ENCODE results near the gene TRIM41. TPM values are rescaled to one million over a fixed set of nuclear protein-coding genes. Genes with fewer than 3 reads are reported as not detected.

Gene TRIM41
- total and polyA plus RNA-seq, 2 of the 13 experiments (the other 11 are each of a cell fraction or from before 2014, with no cell fraction given) = 10.2 to 16.7 TPM

- TF ChIP-seq RORA (CRISPR knock-in tag; IDR thresholded peaks at IDR 0.05) (no peak), ZNF574 (CRISPR knock-in tag; IDR thresholded peaks at IDR 0.05) (peak; percentile 32; the same call in 1 of the 2 replicates), ATF2 (CRISPR knock-in tag; IDR thresholded peaks at IDR 0.05) (0 out of 2 replicates have a peak, but pooled peaks have one; percentile 19), ZNF703 (CRISPR knock-in tag; IDR thresholded peaks at IDR 0.05; ENCODE audit: borderline replicate concordance) (no peak), CBFB (CRISPR knock-in tag; IDR thresholded peaks at IDR 0.05) (0 out of 2 replicates have a peak, but pooled peaks have one; percentile 31), ZBTB46 (CRISPR knock-in tag; IDR thresholded peaks at IDR 0.05; ENCODE audit: borderline replicate concordance) (no peak), ARID3A (IDR thresholded peaks at IDR 0.05; ENCODE audit: low read depth, low read length) (peak; percentile 57; the same call in 1 of the 2 replicates), ZNF333 (CRISPR knock-in tag; IDR thresholded peaks at IDR 0.05; ENCODE audit: borderline replicate concordance) (no peak), HCFC1 (IDR thresholded peaks at IDR 0.05; ENCODE audit: low read depth, low read length) (no peak), ZNF414 (CRISPR knock-in tag; IDR thresholded peaks at IDR 0.05) (no peak), ZBTB25 (CRISPR knock-in tag; IDR thresholded peaks at IDR 0.05) (no peak)
- TF ChIP-seq, protein P1, sequence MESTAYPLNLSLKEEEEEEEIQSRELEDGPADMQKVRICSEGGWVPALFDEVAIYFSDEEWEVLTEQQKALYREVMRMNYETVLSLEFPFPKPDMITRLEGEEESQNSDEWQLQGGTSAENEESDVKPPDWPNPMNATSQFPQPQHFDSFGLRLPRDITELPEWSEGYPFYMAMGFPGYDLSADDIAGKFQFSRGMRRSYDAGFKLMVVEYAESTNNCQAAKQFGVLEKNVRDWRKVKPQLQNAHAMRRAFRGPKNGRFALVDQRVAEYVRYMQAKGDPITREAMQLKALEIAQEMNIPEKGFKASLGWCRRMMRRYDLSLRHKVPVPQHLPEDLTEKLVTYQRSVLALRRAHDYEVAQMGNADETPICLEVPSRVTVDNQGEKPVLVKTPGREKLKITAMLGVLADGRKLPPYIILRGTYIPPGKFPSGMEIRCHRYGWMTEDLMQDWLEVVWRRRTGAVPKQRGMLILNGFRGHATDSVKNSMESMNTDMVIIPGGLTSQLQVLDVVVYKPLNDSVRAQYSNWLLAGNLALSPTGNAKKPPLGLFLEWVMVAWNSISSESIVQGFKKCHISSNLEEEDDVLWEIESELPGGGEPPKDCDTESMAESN (CRISPR knock-in tag; conservative IDR thresholded peaks at IDR 0.05) = 0 out of 2 replicates have a peak, but pooled peaks have one; percentile 6
- TF ChIP-seq, protein P2, sequence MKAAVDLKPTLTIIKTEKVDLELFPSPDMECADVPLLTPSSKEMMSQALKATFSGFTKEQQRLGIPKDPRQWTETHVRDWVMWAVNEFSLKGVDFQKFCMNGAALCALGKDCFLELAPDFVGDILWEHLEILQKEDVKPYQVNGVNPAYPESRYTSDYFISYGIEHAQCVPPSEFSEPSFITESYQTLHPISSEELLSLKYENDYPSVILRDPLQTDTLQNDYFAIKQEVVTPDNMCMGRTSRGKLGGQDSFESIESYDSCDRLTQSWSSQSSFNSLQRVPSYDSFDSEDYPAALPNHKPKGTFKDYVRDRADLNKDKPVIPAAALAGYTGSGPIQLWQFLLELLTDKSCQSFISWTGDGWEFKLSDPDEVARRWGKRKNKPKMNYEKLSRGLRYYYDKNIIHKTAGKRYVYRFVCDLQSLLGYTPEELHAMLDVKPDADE (CRISPR knock-in tag; IDR thresholded peaks at IDR 0.05) = no peak
Measured at GRCh38 chr5:181173420-181174342, 49.4 kb upstream of the TRIM41 start (continued).
